ENCODE measurements around the gene BCL2L13.
"Not testable (repeated sequence)": the region's sequence is repeated elsewhere in the genome, so short reads cannot be mapped to it uniquely, and the experiment has no call there.

The BCL2L13 gene

DNA sequence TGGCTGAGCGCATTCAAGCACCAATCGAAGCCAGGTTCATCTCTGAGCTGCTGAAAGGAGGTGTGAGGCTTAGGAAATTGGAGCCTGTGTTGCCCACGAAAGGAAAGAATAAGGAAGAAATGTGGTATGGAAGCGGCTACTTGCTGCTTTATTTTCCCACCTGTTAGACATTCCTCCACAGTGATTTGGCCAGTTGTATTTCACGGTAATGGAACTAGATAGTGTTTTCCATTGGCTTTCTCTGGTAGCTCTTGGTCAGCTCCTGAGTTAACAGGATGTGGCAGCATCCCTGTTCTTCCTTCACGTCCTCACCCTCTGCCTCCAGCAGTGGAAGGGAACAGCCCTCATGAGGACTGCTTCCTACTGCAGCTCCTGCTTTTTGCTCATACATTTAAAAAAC, 91.0 kb downstream of the BCL2L13 start:
- no peak for DNase-seq

DNA sequence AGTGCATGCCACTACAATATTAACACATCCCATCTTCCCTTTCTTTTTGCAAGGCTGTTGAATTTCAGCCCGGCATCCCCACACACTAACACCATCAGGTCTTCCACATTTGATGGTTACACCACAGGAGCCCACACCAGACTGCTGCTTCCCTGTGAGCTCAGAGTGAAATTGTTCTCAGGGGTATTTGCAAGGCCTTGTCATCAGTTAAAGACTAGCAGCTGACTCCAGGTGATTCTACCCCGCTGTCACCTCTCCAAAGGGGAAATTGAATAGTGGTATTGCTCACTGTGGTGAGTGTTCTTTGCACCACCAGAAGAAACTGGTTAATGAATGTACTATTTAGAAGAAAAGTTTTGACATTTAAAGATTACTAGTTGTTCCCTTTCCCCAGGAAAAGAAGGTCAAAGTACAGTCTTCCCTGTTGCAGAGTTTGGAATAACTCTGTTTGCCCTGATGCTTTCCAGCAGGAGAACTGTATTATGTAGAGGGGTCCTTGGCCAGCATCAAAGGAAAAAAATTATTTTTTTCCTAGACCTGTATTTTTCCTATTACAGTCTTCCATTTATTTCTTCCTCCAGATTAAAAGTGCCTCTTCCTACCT, 93.8 kb downstream of the BCL2L13 start:
- DNase-seq = no peak

DNA sequence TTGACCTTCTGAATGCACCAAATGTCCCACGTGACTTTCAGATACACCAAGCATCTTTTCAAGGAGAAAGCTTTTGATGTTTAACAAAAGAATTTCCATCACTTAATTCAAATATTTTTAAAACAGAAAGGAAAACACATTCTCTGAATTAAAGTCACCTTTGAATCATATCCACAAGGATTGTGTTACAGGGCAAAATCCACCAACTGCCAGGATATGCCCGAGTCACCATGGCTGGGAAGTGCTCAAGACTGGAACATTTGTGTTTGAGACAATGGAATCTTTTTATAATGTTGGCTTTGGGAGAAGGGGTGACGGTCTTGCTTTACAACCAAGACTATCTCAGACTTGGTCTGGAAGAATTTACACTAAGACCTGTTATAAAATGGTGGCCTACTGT, 94.9 kb downstream of the BCL2L13 start:
- DNase-seq = peak; percentile 16

DNA sequence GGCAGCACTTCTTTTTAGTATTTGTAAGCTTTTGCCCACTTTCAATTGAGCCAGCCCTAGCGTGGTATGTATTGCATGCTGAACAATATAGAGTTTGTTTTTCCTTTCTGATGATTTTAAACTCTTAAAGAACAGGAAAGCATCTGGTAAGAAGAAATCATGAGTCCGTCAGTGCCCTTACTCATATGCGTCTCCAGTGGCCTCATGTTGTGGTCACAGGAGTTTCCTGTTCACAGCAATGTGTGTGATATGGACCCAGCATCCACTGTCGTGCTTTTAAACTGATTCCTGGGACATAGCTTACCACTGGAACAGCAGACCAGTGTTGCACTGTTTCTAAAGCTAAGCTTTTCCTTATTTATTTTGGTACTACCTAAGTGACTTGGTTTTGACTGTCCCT, 95.6 kb downstream of the BCL2L13 start:
- peak; percentile 36 for DNase-seq

DNA sequence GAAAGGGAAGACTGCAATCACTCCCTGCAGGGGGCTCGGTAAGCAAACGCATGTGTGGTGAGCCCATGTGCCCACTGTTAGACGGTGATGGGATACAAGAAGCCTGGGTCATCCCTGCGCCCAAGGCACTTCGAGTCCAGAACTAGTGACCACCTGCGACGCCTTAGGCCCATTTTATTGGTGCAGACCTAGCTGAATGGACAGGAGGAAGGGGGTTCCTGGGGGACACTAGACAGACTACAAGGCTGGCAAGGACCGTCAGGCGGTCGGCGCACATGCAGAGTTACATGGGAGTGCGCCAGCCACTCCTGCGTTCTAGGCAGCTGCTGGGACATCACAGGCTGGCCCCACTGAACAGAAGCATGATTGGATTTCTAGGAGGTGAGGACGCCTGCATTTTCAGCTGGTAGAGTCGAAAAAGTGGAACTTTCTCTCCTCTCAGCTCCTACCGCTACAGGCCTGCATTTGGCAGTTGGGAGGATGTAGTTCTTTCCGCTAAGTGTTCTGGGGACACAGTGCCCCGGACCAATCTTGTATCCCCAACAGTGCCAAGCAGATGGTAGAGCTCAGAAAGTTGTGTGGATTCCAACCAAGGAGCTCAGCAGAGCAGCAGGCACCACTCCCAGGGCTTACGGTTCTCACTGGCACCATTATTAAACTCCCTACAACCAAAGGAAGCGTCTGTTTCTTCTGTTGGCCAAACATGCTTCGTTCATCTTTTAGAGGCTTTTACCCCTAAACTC, 100.0 kb downstream of the BCL2L13 start:
- no peak for DNase-seq

DNA sequence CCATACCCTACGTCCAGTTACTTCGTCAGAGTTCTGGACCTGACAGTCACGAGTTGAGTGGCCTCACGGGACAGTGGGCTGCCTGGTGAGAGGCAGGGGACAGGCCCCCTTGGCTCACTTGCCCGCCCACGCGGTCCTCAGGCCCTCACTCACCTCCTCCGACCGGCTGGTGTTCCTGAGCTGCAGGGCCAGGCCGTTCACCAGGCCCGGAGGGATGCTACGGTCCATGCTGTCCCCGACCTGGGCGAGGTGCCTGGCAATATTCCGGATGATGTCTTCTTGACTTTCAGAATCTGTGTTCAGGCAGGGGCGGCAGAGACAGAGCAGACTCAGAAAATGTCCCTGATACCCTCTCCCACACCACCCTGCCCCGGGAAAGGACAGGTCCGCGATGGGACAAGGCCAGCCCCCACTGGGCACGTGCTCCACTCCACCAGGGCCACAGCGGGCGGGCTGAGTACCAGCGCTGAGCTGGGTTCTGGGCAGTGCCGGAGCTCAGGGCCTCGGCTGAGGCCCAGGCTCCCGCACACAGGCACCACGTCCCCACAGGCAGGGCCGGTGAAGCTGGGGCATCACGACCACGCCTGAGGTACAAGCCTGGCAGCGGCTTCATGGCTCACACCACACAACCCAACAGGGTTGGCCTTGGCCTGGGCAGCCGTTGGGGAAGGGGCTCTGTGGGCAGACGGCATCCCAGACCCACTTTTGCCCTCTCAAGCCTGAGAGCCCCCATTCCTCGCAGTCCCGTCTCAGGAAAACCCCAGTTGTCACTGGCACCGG, 100.8 kb downstream of the BCL2L13 start:
- no peak for DNase-seq

DNA sequence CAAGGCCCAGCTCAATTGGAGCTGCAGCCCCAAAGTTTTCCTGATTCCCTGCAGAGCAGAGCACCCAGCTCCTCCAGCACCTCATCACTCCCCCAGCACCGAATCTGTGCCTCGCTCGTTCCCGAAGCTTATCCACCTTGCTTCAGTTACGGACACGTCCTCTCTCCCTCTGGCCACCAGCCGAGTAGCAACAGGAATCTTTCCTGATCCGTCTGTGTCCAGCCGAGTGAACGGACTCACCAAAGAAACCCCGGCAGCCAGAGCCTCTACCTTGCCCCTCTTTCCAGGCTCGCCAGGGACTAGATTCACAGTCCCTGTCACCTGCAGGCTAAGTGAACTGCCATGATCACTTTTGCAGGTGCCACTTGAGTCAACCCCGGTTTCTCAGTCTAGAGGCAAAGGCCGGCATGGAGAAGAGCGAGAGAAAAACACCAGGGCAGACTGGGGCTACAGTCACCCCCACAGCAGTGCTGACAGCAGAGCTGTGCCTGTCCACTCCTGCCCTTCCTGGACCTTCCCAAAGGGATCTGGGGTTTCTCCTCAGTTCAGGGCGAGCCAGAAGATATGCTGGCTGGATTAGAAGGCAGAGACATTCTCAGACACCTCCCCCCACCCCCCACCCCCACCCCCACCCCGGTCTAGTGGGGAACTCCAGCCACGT, 103.4 kb downstream of the BCL2L13 start:
- DNase-seq = no peak

DNA sequence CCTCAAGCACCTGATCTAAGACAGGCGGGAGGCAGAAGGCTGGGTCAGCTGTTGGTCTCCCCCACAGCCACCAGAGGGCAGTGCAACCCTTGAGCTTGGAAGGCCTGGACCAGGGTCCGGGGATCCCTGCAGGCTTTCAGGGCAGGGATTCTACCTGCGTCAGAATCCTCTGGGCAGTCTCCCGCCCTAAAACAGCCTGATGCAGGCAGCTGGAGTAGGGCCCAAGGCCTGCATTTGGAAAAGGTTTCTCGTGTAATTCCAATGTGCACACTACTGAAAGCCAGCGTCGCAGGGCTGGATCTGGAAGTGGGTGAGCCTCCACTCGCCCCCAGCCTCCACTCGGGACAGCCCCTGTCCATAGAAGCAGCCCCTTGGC, 104.0 kb downstream of the BCL2L13 start:
- peak; percentile 59 for DNase-seq

DNA sequence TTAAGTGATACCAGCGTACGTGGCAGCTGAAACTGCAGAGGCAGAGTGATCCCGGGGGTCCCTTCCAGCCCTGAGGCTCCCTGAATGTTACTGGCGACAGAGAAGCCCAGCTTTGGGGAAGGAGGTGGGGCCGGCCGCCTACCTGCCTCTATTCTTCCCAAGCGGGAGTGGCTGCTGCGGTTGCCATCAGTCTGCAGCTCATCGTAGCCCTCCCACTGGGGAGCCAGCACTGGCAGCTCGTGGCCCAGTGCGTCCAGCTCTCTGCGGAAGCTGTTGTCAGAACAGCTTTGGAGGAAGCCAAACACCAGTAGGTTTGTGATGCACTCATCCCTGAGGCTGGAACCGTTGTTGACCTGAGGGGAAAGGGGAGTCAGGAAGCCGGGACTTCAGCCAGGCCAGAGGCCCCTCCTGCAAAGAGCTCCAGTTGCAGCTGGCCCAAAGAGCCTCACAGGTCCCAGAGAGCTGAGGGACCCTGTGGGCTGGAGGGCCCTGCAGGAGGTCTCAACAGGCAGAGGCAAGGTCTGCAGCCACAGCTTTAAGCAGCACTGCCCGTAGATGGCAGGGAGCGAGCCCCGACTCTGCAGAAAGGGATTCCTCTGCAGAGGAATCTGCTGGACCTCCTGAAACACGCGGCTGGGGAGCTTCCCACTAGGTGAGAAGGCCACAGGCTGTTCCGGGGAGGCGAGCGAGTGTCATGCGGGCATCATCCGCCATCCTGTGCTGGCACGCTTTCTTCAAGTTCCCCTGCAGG, 105.3 kb downstream of the BCL2L13 start:
- no peak for DNase-seq

DNA sequence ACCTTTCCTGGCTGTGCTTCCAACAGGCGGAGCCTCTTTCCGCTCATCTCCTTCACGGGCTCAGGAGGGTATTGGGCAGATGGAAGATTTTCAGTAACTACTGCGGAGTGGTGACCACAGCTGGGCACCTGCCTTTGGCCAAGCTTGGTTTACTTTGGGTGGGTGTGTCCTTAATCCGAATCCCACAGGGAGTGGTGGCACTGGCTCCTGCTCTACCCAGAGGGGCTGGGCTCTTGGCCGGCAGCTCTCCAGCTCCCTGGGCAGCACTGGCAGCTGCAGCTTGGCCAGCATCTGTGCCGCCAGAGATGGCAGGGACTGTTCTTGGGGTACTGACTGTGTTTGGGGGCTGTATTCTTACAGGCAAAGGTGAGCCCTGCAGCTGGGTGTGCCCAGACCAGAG, 105.9 kb downstream of the BCL2L13 start:
- no peak for DNase-seq

DNA sequence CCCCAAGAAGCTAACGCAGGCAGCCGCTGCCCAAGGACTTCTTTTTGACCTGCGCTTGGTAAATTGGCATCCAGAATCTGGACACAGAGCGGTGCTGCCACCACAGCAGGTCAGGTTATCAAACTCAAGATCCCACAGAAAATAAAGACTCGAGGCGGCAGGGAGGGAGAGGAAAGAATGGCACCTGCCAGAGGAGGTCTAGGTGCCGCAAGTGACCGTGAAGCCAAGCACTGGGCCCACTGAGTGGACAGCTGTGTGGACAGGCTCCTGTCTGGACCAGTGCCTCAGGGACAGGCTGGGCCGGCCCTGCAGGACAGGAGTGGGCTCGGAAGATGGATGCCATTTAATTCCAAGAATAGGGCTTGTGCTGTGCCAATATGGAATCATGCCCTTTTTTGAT, 108.4 kb downstream of the BCL2L13 start:
- DNase-seq = no peak

DNA sequence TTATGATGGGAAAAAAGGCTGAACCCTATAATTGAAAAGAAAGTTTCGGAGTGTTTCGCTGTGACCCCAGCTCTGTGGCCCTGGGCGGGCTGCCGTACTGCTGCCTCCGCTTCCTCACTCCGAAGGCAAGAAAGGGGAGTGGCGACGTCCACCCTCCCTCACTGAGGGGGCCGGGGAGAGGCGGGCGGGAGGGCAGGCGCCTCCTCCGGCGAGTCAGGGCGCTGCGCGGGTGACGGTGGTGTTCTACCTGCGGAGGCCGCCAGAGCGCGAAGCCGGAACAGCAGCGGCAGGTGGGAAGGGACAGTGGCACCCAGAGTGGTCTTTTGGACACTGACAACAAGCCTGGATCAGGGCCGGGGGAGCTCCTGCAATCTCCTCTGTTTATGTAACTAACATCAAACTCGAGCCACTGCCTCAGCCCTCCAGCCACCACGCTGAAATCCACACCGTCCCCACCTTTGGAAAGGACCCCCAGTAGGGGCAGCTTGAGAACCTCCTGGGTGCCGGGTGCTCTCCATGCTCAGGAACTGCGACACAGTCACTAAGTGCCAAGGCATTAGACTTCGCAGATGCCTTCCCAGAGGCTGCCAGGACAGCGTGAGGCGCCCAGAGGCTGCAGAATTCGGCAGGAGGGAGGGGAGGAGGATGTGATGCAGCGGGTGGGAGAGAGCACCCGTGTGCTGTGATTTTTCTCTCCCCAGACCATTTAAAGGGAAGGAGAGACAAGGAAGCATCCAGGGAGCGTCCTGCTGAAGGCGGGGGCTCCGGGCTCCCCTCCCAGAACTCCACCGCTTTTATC, 110.2 kb downstream of the BCL2L13 start:
- no peak for DNase-seq

DNA sequence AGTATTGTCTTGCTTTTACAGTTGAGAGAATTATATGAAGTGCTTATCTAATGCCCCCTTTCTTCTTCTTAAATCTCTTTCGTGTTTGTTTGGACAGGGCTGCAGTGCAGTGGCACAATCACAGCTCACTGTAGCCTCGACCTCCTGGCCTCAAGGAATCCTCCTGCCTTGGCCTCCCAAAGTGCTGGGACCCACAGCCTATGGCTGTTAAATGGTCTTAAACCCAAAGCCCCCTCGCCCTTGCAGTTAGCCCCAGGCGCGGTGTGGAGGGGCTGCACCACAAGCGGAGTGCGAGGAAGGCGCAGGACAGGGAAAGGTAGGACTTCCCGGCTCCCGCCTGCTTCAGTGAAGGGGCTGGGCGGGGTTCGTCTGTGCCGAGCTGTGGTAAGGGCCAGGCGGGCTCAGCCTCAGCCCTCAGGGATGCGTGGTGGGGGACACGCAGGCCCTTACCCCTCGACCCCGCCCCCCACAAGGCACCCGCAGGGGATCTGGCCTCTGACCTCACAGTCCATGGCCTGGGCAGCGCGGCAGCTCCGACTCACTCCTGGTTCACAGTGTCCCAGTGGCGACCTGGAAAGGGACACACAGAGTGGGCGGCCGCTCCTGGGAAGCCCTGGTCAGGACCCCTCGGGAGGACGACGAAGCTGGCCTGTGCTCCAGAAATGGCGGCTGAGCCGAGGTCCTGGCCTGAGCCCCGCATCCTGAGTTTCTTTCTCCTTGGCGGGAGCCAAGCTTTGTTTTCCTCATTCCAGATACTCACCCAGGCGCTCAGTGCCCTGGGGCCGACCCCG, 111.2 kb downstream of the BCL2L13 start:
- DNase-seq = no peak

DNA sequence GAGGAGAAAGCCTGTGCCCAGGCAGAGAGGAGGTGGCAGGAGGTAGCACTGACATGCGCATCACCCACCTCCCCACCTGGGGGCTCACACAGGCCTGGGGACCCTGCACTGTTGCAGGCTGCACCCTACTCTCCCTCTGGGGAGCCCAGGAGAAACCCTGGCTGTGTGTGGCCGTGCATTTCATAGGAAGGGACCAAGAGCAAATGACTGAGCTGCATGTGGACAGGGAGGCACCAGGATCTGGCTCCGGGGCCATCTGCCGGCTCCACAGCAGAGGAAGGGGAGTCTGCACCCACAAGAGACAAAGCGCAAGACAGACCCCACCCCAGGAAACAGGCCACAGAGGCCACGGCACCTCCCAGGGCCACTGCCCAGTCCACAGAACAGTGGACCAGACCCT, 113.0 kb downstream of the BCL2L13 start:
- DNase-seq = no peak

DNA sequence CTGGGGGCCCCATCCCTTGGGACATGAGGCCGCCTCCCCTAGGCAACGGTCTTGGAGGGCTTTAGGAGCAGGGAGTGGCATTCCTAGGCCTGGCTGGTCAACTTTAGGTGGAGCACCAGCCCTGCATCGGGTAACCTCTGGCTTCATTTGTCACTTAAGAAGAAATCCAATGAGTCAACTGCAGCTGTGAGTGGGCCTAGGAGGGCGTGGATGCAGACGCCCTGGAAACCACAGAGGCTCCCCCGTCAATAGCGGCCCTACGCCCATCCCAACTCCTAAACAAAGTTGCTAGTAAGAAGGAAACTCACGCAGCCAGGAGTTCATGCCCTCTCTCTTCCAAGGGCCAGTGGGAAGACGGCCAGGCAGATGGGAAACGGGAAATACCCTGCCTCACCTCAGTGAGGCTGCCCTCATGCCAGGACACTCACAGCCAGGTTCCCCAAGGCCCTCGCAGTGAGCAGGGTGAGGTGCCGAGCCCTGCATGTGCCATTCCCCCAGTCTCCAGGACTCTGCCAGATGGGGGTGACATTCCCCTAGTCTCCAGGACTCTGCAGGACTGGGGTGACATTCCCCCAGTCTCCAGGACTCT, 114.9 kb downstream of the BCL2L13 start:
- DNase-seq = no peak

DNA sequence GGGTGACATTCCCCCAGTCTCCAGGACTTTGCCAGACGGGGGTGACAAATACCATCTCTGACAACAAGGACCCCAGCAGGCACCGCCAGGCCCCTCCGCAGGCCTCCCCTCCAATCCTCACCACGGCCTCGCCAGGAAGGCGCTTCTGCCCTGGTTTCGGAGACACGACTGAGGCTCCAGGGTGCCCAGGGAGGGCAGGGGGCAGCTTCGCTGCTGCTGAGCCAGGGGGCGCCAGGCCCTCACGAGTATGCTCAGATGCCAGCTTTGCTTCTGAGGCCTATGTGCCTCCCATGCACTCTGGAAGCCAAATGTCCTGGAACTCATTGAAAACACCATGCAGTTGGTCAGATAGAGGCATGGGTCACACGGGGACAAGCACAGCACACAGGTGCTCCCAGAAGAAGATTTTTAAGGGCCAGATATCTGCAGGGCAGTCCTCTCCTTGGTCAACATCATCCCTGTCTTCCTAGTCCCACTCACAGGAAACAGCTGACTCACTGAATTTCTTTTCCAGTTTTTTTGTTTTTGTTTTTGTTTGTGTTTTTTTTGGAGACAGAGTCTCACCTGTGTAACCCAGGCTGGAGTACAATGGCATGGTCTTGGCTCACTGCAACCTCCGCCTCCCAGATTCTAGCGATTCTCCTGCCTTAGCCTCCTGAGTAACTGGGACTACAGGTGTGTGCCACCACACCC, 115.8 kb downstream of the BCL2L13 start:
- DNase-seq = no peak

DNA sequence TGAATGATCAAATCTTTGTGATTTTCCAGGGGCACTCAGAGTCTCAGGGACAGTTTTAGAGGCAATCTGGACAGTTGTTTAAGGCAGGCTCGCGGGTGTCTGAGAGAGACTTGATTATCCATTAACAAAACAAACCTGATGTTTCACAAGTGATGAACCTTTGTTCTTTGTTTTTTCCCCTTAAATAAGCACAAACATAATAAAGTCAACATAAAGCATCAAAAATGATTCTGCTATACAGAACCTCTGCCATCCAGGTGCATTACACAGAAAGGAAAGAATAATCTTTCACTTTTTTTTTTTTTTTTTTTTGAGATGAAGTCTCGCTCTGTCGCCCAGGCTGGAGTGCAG, 122.6 kb downstream of the BCL2L13 start:
- DNase-seq = no peak

DNA sequence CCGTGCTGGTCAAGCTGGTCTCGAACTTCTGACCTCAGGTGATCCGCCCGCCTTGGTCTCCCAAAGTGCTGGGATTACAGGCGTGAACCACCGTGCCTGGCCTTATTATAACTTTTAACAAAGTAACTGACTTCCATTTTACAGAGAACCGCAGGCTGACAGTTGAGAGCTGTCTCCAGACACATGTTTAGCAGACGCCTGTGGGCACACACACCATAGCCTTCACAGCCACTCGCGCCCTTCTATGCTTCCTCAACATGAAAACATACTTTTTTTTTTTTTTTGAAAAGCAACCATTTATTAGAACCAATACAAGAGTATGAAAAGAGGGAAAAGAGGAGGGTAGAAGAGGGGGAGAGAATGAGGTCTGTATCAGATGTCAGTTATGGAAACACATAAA, 124.9 kb downstream of the BCL2L13 start:
- not testable (repeated sequence) for DNase-seq

DNA sequence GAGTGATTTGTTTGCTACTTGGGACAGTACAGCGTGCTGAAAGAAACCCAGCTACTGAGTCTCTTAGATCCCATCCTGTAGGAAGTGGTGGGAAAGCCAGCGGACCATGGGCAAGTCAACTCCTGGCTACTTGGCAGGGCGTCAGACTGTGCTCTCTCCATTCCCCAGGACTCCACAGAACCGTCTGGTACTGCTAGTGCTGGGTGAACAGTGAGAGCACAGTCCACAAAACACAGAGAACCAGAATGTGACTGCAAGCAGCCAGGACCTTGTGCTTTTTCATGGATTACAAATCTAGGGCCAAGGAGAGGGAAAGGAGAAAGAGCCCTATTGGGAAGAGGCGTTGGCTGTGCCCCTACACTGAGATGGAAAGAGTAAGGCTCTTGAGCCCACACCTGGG, 125.5 kb downstream of the BCL2L13 start:
- DNase-seq = no peak

DNA sequence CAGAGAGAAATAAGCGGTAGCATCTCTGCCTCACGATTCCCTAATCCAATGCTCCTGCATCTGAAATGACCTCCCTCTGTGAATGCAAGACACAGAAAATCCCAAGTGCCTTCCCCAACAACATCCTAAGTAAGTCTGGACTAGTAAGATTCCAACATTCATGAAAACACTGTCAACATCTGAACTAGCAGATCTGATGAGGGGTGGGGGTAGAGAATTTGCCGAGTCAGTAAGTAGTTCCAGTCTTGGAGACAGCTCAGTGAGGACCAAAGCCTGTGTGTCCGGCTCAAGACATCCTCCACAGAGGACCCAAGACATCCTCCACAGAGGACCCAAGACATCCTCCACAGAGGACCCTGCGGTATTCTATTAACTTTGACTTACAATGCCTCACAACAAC, 126.3 kb downstream of the BCL2L13 start:
- not testable (repeated sequence) for DNase-seq

All from fibroblast of upper back skin (primary cell).